Fibroblast of lung (primary cell): ENCODE results near the gene CRNN.

Experiments
- EZH2 ChIP-seq: IDR thresholded peaks from 2 replicates; pipeline ENCODE4 v1.5.1; 2012; ENCODE audit warnings: low read length, control low read depth, mild to moderate bottlenecking; ENCODE audit errors: missing control alignments
- TF ChIP-seq, protein P1 (sequence below), 2 donors: IDR thresholded peaks in 1 of 2; conservative IDR thresholded peaks in 1 of 2; 1 replicate in 1 of 2; 2 replicates in 1 of 2; pipeline ENCODE4 v1.5.1; 2011 to 2012; ENCODE audit warnings: low read length in 2 of 2, control low read depth in 1 of 2, inconsistent platforms in 1 of 2, low read depth in 1 of 2, mild to moderate bottlenecking in 1 of 2

DNA sequence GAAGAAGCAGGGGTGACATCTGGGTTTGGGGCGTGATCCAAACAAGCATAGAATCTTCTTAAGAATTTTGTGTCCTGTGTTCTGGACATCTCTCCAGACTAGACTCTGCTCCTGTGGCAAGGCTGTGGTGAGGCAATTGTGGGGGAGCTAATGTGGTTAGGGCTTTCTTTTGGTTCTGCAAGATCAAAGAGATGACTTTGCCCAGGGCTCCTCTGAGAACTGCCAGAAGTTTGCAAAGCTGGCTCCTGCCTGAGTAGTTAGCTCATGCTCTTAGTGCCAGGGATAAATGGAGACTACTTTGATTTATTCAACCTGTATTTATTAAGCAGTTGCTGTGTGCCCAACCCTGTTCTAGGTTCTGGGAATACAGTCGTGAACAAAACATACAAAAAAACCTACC, 34.0 kb upstream of the CRNN start:
- TF ChIP-seq, protein P1, sequence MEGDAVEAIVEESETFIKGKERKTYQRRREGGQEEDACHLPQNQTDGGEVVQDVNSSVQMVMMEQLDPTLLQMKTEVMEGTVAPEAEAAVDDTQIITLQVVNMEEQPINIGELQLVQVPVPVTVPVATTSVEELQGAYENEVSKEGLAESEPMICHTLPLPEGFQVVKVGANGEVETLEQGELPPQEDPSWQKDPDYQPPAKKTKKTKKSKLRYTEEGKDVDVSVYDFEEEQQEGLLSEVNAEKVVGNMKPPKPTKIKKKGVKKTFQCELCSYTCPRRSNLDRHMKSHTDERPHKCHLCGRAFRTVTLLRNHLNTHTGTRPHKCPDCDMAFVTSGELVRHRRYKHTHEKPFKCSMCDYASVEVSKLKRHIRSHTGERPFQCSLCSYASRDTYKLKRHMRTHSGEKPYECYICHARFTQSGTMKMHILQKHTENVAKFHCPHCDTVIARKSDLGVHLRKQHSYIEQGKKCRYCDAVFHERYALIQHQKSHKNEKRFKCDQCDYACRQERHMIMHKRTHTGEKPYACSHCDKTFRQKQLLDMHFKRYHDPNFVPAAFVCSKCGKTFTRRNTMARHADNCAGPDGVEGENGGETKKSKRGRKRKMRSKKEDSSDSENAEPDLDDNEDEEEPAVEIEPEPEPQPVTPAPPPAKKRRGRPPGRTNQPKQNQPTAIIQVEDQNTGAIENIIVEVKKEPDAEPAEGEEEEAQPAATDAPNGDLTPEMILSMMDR (conservative IDR thresholded peaks at IDR 0.05 in 1 of 2, IDR thresholded peaks at IDR 0.05 in 1 of 2; ENCODE audit: low read depth in 1 of 2, low read length in 2 of 2): no peak
- TF ChIP-seq EZH2: no peak
